Kidney (tissue), 14 donors: ENCODE data around the gene MACROD2. TPM values are rescaled to one million over a fixed set of nuclear protein-coding genes. Genes with fewer than 3 reads are reported as not detected.

Experiments
- DNase-seq, 5 donors: peaks; one replicate each; pipeline ENCODE4 v3.0.0-alpha.2; 2013 to 2020
- FAIRE-seq: peaks from 2 replicates; lab custom pipeline; 2012; peaks lifted over from hg19 to GRCh38; lab: Jason Lieb, UNC
- H3K27ac ChIP-seq, 2 donors: one replicate each; pipeline ENCODE4 v1.7.0; 2013; ENCODE audit warnings: low read depth in 2 of 2, low read length in 2 of 2, inconsistent platforms in 1 of 2
- H3K27me3 ChIP-seq: one replicate; pipeline ENCODE4 v1.7.1; 2013; ENCODE audit warnings: low read length, inconsistent platforms; ENCODE audit not compliant: control insufficient read depth, insufficient read depth
- H3K36me3 ChIP-seq, 3 donors: one replicate each; pipeline versions ENCODE4 v1.7.0 to v1.7.1; 2013; ENCODE audit warnings: low read length in 3 of 3, control low read depth in 1 of 3, inconsistent platforms in 1 of 3; ENCODE audit not compliant: insufficient read depth in 3 of 3, control insufficient read depth in 2 of 3
- H3K4me1 ChIP-seq, 3 donors: one replicate each; pipeline versions ENCODE4 v1.7.0 to v1.7.1; 2013; ENCODE audit warnings: low read length in 3 of 3, inconsistent platforms in 1 of 3, low read depth in 1 of 3; ENCODE audit not compliant: control insufficient read depth in 2 of 3, insufficient read depth in 2 of 3
- H3K4me3 ChIP-seq, 3 donors: one replicate each; pipeline versions ENCODE4 v1.7.0 to v1.8.1; 2013; ENCODE audit warnings: low read length in 3 of 3, control low read depth in 1 of 3, inconsistent platforms in 1 of 3
- H3K9ac ChIP-seq, 3 donors: one replicate each; pipeline versions ENCODE4 v1.7.0 to v1.7.1; 2013; ENCODE audit warnings: low read length in 3 of 3, control low read depth in 1 of 3, inconsistent platforms in 1 of 3
- H3K9me3 ChIP-seq, 3 donors: one replicate each; pipeline versions ENCODE4 v1.7.0 to v1.7.1; 2013; ENCODE audit warnings: low read length in 3 of 3, control low read depth in 1 of 3, inconsistent platforms in 1 of 3; ENCODE audit not compliant: control insufficient read depth in 2 of 3, insufficient read depth in 1 of 3
- CTCF ChIP-seq: IDR thresholded peaks from 3 replicates; pipeline ENCODE4 v1.5.1; 2012; ENCODE audit warnings: mild to moderate bottlenecking, moderate library complexity, borderline replicate concordance; ENCODE audit not compliant: insufficient read depth; ENCODE audit errors: extremely low read depth
- intact Hi-C: fragments of 100-400 bp; cut with DNase I; formaldehyde crosslinking; loops from one replicate; pipeline ENCODE4 v1.11.1; 2022
- polyA plus RNA-seq: library from polyadenylated mRNA; stranded (reverse); fragments of 350-450 nt; fragmentation: Illumina TruSeq; extraction: RNeasy Lipid Tissue Mini Kit (QIAGEN cat#74804); gene quantifications from one replicate; pipeline ENCODE4 v1.2.3, GENCODE V29; 2014; ENCODE audit warnings: low read depth, low replicate concordance; ENCODE audit not compliant: insufficient read depth
- total RNA-seq: library from RNA; stranded (reverse); fragmentation: NEBNext Ultra II Directional; extraction: Animal tissue kit (Norgen Biotek cat#: 25700); gene quantifications from one replicate; pipeline ENCODE4 v1.2.1, GENCODE V29; 2021
- donor health status: control.
- donor health status: control.
- donor health status: control.
- donor health status: control.
- donor health status: control.
- donor health status: DM: yes; HTN: yes; CAD: no.
- donor health status: Normal renal cell carcinoma (clear cell type).

MACROD2 gene
- total and polyA plus RNA-seq, 2 donors from 2014 or later: 3.0 to 10.0 TPM

GRCh38 chr20:14142964-14143627 lies 147.8 kb downstream of the MACROD2 start:
- H3K4me1 ChIP-seq: no peaks in the 10 kb centered on the region
- intact Hi-C loops: no loop called here
- no peaks in the 10 kb centered on the region for H3K9me3 ChIP-seq
- H3K36me3 ChIP-seq: no peaks in the 10 kb centered on the region
- H3K4me3 ChIP-seq: no peak overlapping the region
- DNase-seq: no peak
- H3K27ac ChIP-seq: no peak overlapping the region
- no peak for FAIRE-seq
- no peak overlapping the region for H3K9ac ChIP-seq
- no peaks in the 10 kb centered on the region for H3K27me3 ChIP-seq
- TF ChIP-seq CTCF: no peak

- Histone ChIP-seq H3K9ac (no peak overlapping the region), H3K36me3 (no peaks in the 10 kb centered on the region), H3K9me3 (no peaks in the 10 kb centered on the region), H3K27me3 (no peaks in the 10 kb centered on the region), H3K27ac (no peak overlapping the region), H3K4me1 (no peaks in the 10 kb centered on the region), H3K4me3 (no peak overlapping the region)
- intact Hi-C loops: no loop called here
- TF ChIP-seq CTCF: no peak
- no peak for FAIRE-seq
- DNase-seq: no peak
Observed at GRCh38 chr20:14148042-14148441, 152.7 kb downstream of the MACROD2 start.

- Histone ChIP-seq H3K36me3 (no peaks in the 10 kb centered on the region), H3K9ac (no peak overlapping the region), H3K27me3 (no peaks in the 10 kb centered on the region), H3K27ac (no peak overlapping the region), H3K4me1 (no peaks in the 10 kb centered on the region), H3K4me3 (no peak overlapping the region), H3K9me3 (no peaks in the 10 kb centered on the region)
- intact Hi-C loops: no loop called here
- FAIRE-seq (no peak), DNase-seq (no peak)
- no peak for TF ChIP-seq CTCF
Observed at GRCh38 chr20:14155361-14155760, 160.0 kb downstream of the MACROD2 start.

GRCh38 chr20:14178528-14178927 lies 183.2 kb downstream of the MACROD2 start:
- FAIRE-seq (no peak), DNase-seq (no peak)
- Histone ChIP-seq H3K27ac (no peak overlapping the region), H3K36me3 (no peaks in the 10 kb centered on the region), H3K9me3 (peaks cover 0 to 11% (median 0%) of the 10 kb centered on the region in 3 donors), H3K4me1 (no peaks in the 10 kb centered on the region), H3K4me3 (no peak overlapping the region), H3K27me3 (no peaks in the 10 kb centered on the region), H3K9ac (no peak overlapping the region)
- no peak for TF ChIP-seq CTCF
- intact Hi-C loops: no loop called here
